ENCODE data around the gene PTPRO. TPM values are rescaled to one million over a fixed set of nuclear protein-coding genes. Genes with fewer than 3 reads are reported as not detected.

The PTPRO gene
- total RNA-seq, 4 donors from 2014 or later: 1.2 to 4.1 (median 2.1) TPM

DNA sequence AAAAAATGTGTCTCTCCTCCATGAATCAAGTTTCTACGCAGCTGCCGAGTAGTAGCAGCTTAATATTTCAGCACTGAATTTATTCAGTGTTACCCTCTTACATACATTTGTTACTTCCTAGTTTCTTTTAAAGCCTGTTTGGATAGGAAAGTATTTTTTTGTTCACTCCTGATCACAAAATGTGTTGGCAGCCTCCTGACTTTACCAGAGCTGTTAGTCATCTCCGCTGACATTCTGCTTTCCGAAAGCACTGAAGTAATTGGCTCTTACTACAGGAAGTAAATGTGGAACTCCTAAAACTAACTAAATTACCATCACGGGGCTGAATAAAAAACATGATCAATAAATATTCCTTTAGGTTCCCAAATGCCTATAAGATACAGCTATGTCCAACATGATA lies 241.4 kb downstream of the PTPRO start:
- no peak overlapping the region for H3K27ac ChIP-seq
- no peaks in the 10 kb centered on the region for H3K27me3 ChIP-seq
- TF ChIP-seq POLR2A (IDR thresholded peaks at IDR 0.05) (no peak), CTCF (IDR thresholded peaks at IDR 0.05) (no peak)
- no peaks in the 10 kb centered on the region for H3K9me3 ChIP-seq
- DNase-seq: no peak
- no peak overlapping the region for H3K4me3 ChIP-seq
- H3K4me1 ChIP-seq: no peaks in the 10 kb centered on the region
- no peaks in the 10 kb centered on the region for H3K36me3 ChIP-seq

DNA sequence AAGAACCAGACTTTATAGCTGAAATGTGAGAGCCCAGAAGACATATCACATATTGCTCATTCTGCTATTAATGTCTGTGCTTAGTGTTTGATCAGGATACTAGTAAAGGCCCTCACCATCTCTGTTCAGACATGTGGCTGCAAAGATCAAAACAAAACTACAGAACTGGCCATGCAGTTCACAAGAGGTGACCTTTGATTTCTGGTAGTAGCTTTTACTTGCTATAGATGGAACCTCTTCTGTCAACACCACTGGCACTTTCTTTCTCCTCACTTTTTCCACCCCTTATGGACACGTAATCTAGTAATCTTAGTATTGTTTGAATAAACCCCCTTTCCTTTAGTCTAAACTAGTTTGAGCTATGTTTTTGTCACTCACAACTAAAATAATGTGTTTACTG lies 252.0 kb downstream of the PTPRO start:
- no peaks in the 10 kb centered on the region for H3K27me3 ChIP-seq
- no peak overlapping the region for H3K27ac ChIP-seq
- DNase-seq: no peak
- H3K36me3 ChIP-seq: no peaks in the 10 kb centered on the region
- no peak for TF ChIP-seq POLR2A (IDR thresholded peaks at IDR 0.05)
- no peak for TF ChIP-seq CTCF (IDR thresholded peaks at IDR 0.05)
- H3K4me1 ChIP-seq: no peaks in the 10 kb centered on the region
- no peak overlapping the region for H3K4me3 ChIP-seq
- H3K9me3 ChIP-seq: no peaks in the 10 kb centered on the region

GRCh38 chr12:15575671-15576541 lies 253.6 kb downstream of the PTPRO start:
- H3K36me3 ChIP-seq: no peaks in the 10 kb centered on the region
- H3K4me3 ChIP-seq: no peak overlapping the region
- H3K4me1 ChIP-seq: peaks cover 0 to 10% (median 0%) of the 10 kb centered on the region in 4 donors
- TF ChIP-seq CTCF (IDR thresholded peaks at IDR 0.05): no peak
- no peak for TF ChIP-seq POLR2A (IDR thresholded peaks at IDR 0.05)
- no peaks in the 10 kb centered on the region for H3K27me3 ChIP-seq
- DNase-seq: no peak
- no peak overlapping the region for H3K27ac ChIP-seq
- no peaks in the 10 kb centered on the region for H3K9me3 ChIP-seq

DNA sequence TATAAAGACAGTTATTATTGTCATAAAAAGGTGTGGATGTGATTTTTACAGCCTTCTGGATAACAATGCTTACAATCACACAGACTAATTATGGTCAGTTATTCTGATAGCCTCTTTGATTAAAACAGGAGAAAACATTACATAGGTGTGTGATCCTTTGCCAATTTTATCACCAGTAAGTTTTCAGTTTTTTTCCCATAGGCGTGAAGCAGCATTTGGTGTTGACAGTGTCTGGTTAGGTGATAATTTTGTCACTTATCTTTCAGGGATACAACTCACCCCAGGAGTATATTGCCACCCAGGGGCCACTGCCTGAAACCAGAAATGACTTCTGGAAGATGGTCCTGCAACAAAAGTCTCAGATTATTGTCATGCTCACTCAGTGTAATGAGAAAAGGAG lies 258.1 kb downstream of the PTPRO start:
- TF ChIP-seq CTCF (IDR thresholded peaks at IDR 0.05): peak in 2 of 6 experiments; percentile 26 to 27
- TF ChIP-seq POLR2A (IDR thresholded peaks at IDR 0.05): no peak

DNA sequence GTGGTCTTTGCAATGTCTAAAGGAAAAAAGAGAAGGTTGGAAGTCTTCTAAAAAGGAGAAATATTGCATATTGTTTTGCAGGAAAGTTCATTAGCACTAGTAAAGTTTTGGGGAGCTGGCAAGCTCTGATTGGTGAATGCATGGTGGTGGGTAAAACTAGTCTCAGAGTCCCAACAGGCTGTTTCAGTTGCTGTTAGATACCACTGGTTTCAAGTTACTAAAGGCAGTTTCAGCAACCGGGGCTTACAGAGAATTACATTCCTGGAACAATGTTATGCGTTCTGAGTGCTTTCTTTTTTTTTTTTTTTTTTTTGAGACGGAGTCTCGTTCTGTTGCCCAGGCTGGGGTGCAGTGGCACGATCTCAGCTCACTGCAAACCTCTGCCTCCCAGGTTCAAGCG lies 258.7 kb downstream of the PTPRO start:
- DNase-seq: no peak
- H3K4me3 ChIP-seq: no peak overlapping the region

More for the DNA sequence above, 258.1 kb downstream of the PTPRO start:
- Histone ChIP-seq H3K4me3 (no peak overlapping the region), H3K27ac (no peak overlapping the region), H3K27me3 (no peaks in the 10 kb centered on the region), H3K9me3 (no peaks in the 10 kb centered on the region), H3K4me1 (peaks cover 0 to 11% (median 0%) of the 10 kb centered on the region in 4 donors), H3K36me3 (no peaks in the 10 kb centered on the region)
- DNase-seq: no peak

More for the DNA sequence above, 258.7 kb downstream of the PTPRO start:
- Histone ChIP-seq H3K27ac (no peak overlapping the region), H3K4me1 (peaks cover 0 to 11% (median 0%) of the 10 kb centered on the region in 4 donors), H3K27me3 (no peaks in the 10 kb centered on the region), H3K36me3 (no peaks in the 10 kb centered on the region), H3K9me3 (no peaks in the 10 kb centered on the region)
- no peak for TF ChIP-seq POLR2A (IDR thresholded peaks at IDR 0.05)
- TF ChIP-seq CTCF (IDR thresholded peaks at IDR 0.05): no peak

Data from Peyer's patch (tissue), 4 donors.